ENCODE measurements around the gene THSD8.
"Not testable (repeated sequence)": the region's sequence is repeated elsewhere in the genome, so short reads cannot be mapped to it uniquely, and the experiment has no call there.

Gene THSD8

DNA sequence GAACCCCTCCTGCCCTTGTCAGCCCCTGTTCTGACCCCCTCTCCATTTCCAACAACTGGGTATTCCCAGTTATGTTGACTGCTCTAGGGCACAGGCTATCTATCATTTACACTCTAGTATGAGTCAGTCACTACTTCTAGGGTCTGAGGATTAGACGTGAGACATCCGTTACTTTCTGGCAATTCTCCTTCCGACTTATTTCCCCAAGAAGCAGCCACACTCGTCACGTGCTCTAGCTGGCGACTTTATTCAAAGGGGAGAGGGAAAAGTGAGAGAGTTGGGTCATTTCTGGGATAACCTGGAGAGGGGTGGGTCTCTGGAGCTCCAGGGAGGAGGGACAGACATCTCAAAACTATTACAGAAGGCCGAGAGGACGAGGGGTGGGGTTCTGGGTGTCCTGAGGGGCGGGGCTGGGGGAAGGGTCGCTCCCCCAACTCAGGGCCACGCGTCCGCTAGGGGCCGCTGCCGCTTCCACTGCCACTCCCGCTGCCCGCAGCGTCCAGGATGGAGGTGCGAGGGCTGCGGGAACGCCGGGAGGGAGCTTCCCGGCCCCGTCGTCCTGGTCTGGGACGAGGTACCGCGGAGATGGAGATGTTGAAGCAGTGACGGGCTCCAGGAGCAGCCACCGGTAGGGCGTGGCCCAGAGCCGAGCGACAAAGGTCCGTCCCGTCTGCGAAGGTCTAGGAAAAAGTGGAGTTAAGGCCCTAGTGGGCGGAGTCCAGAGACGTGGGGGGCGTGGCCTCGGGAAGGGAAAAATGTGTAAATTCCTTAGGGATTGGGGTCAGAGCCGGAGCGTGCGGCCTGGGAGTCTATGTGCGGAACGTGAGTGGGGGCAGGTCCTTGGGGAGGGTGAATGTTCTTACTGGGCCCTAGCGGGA is 23.6 kb downstream of the THSD8 start:
- no peak for DNase-seq (ENCODE audit: low spot score)

DNA sequence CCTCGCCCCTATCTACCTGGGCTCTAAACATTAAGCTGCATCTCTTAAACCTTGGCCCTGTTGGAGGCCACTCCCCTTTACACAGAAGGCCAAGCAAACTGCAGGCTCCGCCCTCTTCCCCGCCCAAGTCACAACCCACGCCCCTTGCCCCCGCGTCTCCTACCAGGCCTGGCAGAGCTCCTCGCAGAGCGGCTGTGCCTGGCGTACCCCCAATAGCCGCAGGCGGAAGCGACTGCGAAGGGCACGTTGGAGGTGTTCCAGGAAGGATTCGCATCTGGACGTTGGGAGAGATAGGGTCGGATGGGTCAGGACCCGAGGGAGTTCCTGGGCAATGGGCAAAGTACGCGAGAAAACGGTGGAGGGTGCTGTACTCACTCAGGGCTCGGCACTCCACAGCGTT is 26.6 kb downstream of the THSD8 start:
- no peak for DNase-seq (ENCODE audit: low spot score)

DNA sequence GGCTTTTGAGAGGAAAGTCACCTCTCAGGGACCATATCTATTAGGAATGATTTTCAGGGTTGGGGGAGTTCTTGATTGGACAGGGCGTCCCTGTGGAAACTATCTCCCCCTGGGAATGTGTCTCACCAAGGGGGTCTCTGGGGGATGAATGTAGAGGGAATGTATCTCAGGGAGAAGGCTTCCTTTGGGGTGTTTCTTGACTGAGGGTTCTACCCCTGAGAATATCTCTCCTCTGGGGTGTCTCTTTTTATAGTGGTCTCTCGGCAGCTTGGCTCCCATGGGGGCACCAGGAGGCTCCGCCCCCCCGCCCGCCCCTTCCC is 31.5 kb downstream of the THSD8 start:
- DNase-seq (ENCODE audit: low spot score), result no peak

DNA sequence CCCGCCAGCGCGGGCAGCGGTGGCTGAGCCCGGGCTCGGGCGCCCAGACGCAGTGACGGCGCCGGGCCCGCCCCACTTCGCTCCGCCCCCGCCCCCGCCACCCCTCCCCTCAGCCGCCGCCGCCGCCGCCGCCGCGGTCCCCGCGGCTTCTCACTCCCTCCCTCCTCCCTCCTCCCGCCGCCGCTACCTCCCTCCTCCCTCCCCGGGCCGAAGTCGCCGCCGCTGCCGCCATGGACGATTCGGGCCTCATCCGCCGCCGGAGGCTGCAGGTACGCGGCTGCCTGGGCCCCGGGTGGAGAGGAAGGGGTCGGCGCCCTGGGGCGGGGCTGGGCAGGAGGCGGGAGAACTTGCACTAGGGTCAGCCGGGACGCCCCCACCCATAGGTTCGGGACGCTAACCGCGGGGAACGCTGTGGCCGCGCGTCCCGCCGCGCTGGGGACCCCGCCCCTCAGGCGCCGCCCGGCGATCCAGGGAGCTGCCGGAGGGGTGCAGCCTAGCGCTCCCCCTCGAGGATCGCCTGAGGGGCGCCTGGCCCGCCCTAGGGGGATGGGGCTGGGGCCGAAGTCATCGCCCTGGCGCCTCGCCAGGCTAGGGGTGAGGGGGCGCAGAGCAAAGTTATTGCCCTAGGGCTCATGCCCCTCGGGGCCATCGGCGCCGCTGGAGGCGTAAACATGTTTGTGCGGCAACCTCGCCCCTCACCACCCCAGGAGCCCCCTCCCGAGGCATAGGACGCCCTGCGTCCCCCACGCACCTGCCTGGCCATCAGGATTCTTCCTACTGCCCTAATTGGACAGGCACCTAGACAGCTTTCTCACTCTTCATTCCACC is 32.1 kb downstream of the THSD8 start:
- no peak for DNase-seq (ENCODE audit: low spot score)

DNA sequence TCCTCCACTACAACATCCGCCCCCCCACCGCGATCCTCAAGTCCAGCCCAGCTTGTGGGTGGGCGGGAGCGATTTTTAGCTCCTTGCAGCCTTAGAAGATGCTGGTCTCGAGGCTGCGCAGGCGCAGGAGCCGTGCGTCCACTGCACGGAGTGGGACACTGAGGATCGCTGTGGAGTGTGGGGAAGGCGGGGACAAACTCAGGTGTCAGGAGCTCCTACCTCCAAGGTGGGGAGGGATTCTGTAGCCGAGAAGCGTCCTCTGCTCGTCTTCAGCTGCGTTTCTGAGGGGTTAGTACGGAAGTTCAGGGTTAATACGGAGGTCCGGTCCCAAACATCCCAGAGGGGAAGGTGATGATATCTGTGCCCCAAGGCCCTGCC is 32.7 kb downstream of the THSD8 start, which contains the start of gene RTBDN:
Gene RTBDN (minus strand): TSS at position 14 of the 378 bp plus-strand sequence. CDS start 4,600 bp downstream, outside the sequence.
- no peak for DNase-seq (ENCODE audit: low spot score)

DNA sequence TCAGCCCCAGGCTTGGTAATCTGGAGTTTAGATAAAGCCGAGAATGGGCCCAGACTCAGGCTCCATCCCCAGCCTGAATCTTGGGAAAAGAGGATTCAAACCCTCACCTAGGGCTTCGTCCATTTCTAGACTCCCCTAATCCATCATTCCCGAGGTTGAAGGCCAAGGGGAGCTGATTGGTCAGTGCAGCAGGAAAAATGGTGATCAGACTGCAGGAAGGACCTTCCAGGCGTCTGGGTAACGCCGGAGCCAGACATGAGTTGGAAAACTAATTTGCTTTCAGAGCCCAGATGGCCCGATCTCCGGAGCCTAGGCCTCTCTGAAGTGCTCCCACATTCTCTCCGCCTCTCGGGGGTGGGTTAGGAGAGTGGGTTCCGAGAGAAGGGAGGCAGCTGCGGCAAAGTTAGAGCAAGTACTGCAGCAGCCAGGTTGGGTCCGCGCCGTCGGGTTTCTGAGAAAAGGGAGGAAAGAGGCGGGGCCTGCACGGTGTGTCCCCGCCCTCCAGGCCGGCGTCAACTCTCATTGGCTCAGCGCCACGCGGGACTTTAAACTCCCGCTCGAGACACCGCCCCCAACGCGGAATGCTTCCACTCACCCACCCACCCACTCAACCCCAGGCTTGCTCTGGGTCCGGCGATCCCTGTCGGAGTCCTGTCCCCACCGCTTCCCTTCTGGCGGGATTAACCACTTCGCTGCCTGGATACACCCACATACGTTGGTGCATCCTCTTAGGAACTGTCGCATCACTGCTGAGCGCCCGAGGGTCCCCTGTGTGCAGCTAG is 33.3 kb downstream of the THSD8 start:
- no peak for DNase-seq (ENCODE audit: low spot score)

DNA sequence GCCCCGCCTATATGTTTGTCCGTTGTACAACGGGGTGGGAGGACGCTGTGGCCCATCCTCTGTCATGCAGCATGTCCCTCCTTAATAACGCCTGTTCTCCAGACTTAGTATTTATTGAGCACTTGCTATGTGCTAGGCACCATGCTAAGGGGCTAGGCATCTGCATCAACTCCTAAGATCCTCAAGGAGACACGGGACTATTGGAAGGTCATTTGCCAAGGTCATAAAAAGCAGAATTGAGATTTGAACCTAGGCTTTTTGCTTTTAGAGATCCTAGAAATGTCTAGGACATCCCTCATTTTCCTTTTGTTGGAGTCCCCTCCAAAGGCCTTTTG is 34.6 kb downstream of the THSD8 start:
- DNase-seq (ENCODE audit: low spot score), result no peak

DNA sequence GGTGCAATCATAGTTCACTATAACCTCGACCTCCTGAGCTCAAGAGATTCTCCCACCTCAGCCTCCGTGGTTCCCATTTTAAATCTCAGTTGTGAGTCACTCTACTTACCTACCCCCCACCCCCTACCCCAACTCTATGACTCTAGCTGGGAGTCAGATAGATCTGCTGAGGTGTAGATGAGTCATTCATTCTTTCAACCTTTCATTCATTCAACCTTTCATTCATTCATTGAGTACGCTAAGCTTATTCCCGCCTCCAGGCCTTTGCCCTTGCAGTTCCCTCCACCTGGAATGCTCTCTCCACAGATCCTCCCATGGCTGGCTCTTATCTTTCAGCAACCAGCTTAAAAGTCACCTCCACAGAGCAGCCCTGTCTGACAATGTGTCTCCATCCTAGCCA is 35.4 kb downstream of the THSD8 start:
- no peak for DNase-seq (ENCODE audit: low spot score)

DNA sequence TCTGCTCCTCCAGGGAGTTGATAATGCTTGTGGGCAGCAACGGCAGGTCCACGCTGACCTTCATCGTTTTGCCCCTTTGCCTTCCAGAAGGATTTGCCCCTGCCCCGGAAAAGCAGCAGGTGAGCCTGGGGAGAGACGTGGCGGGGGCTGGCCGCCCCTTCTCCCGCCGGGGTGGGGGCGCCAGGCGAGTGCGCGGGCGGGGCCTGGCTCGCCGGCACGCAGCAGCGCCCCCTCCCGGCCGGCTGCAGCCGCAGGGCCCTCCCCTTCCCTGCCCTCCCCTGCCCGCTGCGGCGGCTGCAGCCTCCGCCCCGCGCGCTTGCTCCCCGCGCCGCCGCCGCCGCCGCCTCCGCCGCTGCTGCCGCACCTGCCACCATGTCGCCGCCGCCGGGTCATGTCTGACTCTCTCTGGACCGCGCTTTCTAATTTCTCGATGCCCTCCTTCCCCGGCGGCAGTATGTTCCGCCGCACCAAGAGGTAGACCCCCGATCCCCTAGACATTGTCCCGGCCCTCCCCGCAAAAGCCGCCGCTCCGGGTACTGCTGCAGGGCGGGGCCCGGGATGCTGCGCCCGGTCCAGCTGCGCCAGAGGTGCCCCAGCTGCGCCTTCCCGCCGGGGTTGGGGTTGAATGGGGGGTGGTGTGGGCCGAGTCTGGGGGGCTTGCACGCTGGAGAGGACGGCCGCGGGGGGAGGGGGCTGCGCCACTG is 36.5 kb downstream of the THSD8 start, which contains the start of gene MAST1:
Gene MAST1 (plus strand): TSS at position 334 of the 704 bp plus-strand sequence. CDS start 58 bp downstream, at position 392.
- no peak for DNase-seq (ENCODE audit: low spot score)

DNA sequence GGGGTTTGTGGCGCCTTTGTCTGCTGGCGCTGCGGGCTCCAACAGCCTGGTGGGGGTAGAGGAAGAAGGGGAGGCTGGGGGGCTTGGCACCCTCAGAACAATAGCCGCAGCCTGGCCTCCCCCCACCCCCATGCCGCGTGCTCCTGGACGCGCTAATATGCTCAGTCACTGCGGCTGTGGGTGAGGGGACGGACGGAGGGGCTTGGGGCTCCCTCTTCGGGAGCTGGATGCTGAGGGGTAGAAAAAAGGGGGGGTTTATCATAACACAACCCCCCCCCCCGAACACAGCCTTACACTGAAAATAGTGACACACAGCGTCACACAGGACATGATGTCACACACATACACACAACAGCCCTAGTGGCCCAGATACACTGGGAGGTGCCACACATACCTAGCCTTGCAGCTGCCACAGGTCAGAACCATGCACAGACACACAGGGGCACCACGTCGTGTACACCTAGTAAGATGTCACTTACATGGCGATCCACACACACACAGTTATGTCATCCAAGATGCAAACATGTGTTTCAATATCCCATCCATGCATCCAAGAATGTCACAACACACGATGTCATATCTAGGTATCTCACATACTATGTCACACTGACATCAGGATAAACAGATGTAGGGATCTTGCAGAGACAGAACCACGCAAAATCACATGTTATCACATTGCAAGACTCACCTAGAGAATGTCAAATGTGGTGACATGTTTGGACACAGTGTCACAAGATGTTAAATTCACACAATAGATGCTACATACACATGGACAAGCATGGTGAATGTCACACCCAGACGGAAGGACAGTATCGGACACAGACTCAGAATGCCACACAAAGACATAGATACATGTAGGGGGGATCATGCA is 37.3 kb downstream of the THSD8 start:
- no peak for DNase-seq (ENCODE audit: low spot score)

DNA sequence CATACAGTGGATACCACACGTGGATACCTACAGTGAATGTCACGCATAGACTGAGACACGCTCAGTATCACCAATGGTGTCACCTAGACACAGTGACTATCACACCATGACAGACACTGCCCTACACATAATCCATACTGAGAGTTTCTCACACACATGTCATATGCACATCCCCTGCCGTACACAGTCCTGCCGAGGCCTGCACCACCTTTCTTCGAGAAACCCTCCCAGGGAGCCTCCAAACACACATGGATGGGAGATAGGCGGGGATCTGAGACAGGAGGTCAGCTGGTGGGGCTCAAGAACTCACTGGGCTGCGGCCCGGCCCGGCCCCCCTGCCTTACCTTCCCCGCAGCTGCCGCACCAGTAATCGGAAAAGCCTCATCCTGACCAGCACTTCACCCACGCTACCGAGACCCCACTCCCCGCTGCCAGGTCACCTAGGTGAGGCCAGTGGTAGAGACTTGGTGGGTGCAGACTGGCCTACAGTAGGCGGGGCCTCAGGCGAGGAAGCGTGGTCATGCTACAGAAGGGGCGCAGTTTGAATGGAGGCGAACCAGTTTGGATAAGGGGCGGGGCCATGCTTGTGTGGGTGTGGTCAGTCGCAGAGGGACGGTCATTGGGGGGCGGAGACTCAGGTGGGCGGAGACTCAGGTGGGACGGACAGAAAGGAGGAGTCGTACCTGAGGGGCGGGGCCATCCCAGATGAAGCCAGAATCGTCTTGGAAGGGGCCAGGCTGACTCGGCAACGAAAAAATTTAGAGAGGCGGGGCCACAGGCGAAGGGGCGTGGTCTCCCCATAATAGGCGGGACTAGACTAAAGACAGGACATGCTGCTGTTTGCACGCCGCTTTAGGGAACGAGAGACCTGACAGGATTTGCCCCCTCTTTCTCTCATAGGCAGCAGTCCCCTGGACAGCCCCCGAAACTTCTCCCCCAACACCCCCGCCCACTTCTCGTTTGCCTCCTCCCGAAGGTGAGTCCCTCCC is 38.5 kb downstream of the THSD8 start:
- DNase-seq (ENCODE audit: low spot score), result no peak

DNA sequence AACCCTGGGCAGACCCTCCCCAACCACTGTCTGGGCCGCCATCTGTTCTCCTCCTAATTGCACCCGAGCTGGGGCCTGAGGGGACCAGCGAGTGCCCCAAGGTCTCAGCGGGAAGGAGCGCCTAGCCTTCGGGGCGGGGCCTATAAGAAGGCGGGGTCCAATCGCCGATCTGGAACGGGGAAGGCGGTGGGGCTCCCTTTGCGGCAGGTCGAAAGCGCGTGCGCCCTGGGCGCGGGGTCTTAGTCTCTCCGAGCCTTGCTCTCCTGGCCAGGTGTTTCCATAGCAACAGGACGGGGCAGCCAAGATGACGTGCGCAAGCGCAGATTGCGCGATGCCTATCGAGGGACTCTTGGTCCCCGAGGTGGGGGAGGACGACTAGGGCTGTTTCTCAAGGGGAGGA is 39.2 kb downstream of the THSD8 start:
- DNase-seq (ENCODE audit: low spot score), result no peak

DNA sequence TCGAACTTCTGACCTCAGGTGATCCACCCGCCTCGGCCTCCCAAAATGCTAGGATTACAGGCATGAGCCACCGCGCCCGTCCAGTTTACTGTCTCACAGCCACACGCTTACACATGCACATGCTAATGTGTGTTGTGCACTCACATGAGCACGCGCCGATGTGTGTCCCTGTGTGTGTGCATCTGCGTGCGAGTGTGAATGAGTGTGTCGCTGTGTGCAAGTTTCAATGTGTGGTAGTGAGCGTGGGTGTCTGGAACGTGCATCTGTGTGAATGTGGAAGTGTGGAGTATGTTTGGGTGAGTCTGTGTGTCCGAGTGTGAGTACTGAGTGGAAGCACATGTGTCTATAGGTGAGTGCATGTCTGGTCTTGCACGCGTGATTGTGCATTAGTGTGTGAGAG is 40.6 kb downstream of the THSD8 start:
- DNase-seq (ENCODE audit: low spot score), result no peak

DNA sequence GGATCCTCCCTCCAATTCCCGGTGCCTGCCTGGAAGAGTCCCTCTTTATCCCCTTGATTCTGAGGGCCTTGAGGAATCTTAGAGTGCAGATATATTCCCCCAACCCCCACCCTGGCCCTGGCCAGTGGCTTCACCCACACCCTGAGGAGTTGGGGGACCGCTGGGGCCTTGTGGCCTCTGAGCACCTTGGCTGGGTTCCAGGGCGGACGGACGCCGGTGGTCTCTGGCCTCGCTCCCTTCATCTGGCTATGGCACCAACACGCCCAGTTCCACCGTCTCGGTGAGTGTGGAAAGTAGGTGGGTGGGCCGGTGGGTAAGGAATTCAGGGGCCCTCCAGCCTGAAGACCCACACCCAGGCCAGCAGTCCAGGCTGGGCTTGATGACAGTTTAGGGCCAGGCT is 41.5 kb downstream of the THSD8 start:
- DNase-seq (ENCODE audit: low spot score), result no peak

DNA sequence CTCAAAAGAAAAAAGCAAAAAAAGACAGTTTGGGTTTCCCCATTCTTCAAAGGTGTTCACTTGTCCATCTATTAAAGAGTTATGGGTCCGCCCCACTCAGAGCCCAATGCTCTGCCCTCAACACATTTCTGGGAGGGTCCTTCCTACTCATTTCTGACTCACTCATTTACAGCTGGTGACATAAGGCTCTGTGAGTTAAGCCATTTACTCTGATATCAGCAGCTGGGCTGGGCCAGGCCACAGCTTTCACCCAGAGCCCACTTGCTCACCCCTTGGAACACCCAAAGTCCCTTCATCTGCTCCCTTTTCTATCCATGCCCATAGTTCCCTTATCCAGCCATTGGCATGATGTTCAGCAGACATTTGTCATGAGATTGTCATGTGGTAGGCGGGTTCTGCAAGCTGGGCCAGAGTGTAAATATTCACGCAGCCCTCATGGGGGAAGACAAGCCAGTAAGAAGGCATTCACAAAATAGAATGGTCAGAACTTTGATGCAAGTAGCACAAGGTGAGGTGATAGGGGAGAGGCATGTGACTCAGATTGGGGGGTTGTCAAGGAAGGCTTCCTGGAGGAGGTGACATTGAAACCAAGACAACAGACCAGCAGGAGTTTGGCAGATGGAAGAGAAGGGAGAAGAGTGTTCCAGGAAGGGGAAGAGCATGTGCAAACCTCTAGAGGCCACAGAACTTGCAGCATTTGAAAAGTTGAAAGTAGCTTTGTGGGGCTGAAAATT is 42.3 kb downstream of the THSD8 start:
- no peak for DNase-seq (ENCODE audit: low spot score)

DNA sequence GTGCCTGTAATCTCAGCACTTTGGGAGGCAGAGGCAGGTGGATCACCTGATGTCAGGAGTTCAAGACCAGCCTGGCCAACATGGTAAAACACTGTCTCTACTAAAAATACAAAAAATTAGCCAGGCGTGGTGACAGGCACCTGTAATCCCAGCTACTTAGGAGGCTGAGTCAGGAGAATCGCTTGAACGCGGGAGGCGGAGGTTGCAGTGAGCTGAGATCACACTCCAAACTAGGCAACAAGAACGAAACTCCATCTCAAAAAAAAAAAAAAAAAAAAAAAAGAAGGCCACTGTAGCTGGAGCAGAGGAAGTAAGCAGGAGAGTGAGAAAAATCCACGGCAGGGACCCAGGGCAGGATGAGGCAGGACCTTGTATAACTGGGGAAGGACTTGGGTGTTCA is 44.7 kb downstream of the THSD8 start:
- DNase-seq (ENCODE audit: low spot score), result not testable (repeated sequence)

DNA sequence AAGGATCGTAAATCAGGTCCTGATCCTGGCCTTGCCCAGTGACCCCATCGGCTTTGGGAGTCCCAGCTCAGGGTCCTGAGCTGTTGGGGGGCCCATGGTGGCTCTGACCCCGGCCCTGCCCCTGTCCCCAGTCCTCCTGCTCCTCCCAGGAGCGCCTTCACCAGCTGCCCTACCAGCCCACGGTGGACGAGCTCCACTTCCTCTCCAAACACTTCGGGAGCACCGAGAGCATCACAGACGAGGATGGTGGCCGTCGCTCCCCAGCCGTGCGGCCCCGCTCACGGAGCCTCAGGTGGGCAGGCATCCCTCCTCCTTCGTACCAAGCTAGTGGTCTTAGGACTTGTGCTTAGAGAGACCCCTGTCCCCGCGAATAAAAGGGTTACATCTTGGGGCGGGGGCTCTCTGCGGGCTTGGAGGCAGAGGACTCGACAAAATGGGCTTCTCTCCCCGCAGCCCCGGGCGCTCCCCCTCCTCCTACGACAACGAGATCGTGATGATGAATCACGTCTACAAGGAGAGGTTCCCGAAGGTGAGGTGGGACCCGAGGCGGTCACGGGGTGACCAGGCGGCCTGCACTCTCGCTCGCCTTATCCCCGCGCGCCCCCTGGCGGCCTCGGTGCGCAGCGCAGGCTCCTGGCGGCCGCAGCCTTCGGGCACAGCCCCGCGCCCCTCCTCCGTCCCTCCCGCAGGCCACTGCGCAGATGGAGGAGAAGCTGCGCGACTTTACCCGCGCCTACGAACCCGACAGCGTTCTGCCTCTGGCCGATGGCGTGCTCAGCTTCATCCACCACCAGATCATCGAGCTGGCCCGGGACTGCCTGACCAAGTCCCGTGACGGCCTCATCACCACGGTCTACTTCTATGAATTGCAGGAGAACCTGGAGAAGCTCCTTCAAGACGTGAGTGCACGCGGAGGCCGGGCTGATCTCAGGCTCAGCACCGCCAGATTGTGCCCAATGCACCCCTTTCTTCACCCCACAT is 45.6 kb downstream of the THSD8 start:
- DNase-seq (ENCODE audit: low spot score), result peak; percentile 58
